Epithelial cell of prostate (primary cell): Measurements from ENCODE around the gene ZNF263.

Experiments
- DNase-seq: peaks from one replicate; pipeline ENCODE4 v3.0.0-alpha.2; 2011; ENCODE audit warnings: low read depth, low spot score
- H3K27ac ChIP-seq: fragments of 450-650 bp; 2 replicates; pipeline ENCODE4 v1.5.1; 2017; ENCODE audit warnings: mild to moderate bottlenecking

The ZNF263 gene

GRCh38 chr16:3317315-3317999 lies 34.2 kb downstream of the ZNF263 start:
- DNase-seq: no peak

GRCh38 chr16:3321816-3322215 lies 38.5 kb downstream of the ZNF263 start:
- no peak overlapping the region for H3K27ac ChIP-seq
- DNase-seq: no peak

More at GRCh38 chr16:3317315-3317999, 34.2 kb downstream of the ZNF263 start:
- no peak overlapping the region for H3K27ac ChIP-seq

GRCh38 chr16:3327514-3327913 lies 44.2 kb downstream of the ZNF263 start:
- no peak overlapping the region for H3K27ac ChIP-seq
- DNase-seq: no peak

- DNase-seq: no peak
- no peak overlapping the region for H3K27ac ChIP-seq
These were observed 44.8 kb downstream of the ZNF263 start for GRCh38 chr16:3328104-3328503.

GRCh38 chr16:3328643-3329042 lies 45.4 kb downstream of the ZNF263 start:
- no peak overlapping the region for H3K27ac ChIP-seq
- no peak for DNase-seq
